ENCODE results near the gene CRELD1. TPM values are rescaled to one million over a fixed set of nuclear protein-coding genes. Genes with fewer than 3 reads are reported as not detected.

CRELD1 gene
- total and polyA plus RNA-seq, 8 donors = 29.9 to 81.2 (median 66.7) TPM

DNA sequence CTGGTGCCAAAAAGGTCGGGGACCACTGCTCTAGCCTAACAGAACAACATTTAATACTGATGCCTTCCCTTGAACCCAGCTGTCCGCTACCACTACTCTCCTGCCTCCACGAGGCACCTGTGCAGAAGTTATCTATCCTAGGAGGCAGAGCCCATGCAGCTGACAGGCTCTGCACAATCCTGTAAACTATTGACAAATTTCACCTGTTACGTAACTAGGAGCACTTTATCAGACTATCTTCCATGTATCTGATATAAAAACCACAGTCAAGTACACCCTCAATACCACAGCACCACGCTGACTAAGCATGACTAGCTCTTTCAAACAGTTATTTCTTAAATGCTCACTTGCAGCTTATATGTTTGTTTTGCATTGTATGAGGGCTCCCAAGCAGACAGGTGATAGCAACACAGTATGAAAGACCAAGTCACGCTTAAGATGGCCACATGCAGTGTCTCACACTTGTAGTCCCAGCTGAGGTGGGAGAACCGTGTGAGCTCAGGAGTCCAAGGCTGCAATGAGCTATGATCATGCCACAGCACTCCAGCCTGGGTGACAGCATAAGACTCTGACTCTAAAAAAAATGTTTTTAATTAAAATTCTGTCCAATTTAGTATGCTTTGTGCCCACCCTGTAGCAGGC, 21.2 kb upstream of the CRELD1 start:
- Histone ChIP-seq H3K27ac (no peak overlapping the region), H3K4me3 (no peak overlapping the region), H3K4me1 (peaks cover 9 to 51% of the 10 kb centered on the region in 2 donors), H3K9me3 (no peaks in the 10 kb centered on the region), H3K36me3 (no peaks in the 10 kb centered on the region), H3K27me3 (no peaks in the 10 kb centered on the region)
- ATAC-seq (no peak), DNase-seq (no peak)
- intact Hi-C loops (cut with DNase I) = no loop called here
- TF ChIP-seq CTCF (IDR thresholded peaks at IDR 0.05) = no peak

- DNase-seq (no peak), ATAC-seq (no peak)
- Histone ChIP-seq H3K4me1 (peaks cover 18 to 63% of the 10 kb centered on the region in 2 donors), H3K4me3 (no peak overlapping the region), H3K27me3 (no peaks in the 10 kb centered on the region), H3K9me3 (no peaks in the 10 kb centered on the region), H3K36me3 (no peaks in the 10 kb centered on the region), H3K27ac (no peak overlapping the region)
- intact Hi-C loops (cut with DNase I) = no loop called here
- TF ChIP-seq CTCF (IDR thresholded peaks at IDR 0.05) = no peak
Observed at GRCh38 chr3:9913601-9914000, 20.0 kb upstream of the CRELD1 start.

- no peaks in the 10 kb centered on the region for H3K36me3 ChIP-seq
- DNase-seq = no peak
- no peak overlapping the region for H3K4me3 ChIP-seq
- H3K4me1 ChIP-seq = peaks cover 18 to 59% of the 10 kb centered on the region in 2 donors
- H3K9me3 ChIP-seq = no peaks in the 10 kb centered on the region
- intact Hi-C loops (cut with DNase I) = no loop called here
- H3K27ac ChIP-seq = no peak overlapping the region
- ATAC-seq = no peak
- no peaks in the 10 kb centered on the region for H3K27me3 ChIP-seq
- TF ChIP-seq CTCF (IDR thresholded peaks at IDR 0.05) = no peak
Observed at GRCh38 chr3:9914011-9914410, 19.6 kb upstream of the CRELD1 start.

DNA sequence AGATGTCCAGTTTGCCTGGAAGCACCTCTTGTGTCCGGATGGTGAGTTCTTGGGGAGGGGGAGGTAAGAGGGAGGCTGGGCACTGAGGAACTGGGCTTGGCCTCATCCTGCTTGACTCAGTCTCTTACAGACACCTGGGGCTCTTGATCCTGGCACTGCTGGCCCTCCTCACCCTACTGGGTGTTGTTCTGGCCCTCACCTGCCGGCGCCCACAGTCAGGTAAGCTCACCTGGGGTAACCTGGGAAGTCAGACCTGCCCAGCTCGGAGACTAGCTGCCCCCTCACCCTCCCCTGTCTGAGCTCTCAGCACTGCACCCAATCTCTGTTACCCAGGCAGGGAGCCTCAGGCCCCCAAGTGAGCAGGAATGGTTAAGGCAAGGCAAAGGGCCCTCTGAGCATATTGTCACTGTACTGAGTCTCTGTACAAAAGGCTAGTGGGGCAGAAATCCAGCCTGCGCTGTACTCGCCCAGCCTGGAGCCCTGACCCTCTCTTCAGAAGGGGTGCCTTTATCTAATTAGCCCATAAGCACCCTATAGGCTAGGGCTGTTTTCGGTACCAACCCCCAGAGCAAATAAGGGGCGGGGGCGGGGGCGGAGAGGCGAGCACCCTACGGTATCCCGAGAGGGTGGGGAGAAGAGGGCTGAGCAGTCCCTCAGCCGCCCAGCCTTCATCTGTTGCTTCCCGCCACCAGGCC, 18.9 kb upstream of the CRELD1 start:
- no peak for DNase-seq

More for the DNA sequence above, 18.9 kb upstream of the CRELD1 start:
- H3K4me1 ChIP-seq = peaks cover 18 to 56% of the 10 kb centered on the region in 2 donors
- intact Hi-C loops (cut with DNase I) = no loop called here
- no peaks in the 10 kb centered on the region for H3K9me3 ChIP-seq
- peak overlapping the region; percentile 55 to 57 for H3K4me3 ChIP-seq
- no peak for ATAC-seq
- H3K27me3 ChIP-seq = no peaks in the 10 kb centered on the region
- peak overlapping the region; percentile 87 to 88 for H3K27ac ChIP-seq
- no peak for TF ChIP-seq CTCF (IDR thresholded peaks at IDR 0.05)
- no peaks in the 10 kb centered on the region for H3K36me3 ChIP-seq
